Measurements from ENCODE around the gene LDB3.

GRCh38 chr10:86724445-86724844, 56.1 kb downstream of the LDB3 start:
- no peak for TF ChIP-seq EZH2phosphoT487 (IDR thresholded peaks at IDR 0.05; ENCODE audit: insufficient read depth, low read depth)
- TF ChIP-seq EZH2 (IDR thresholded peaks at IDR 0.05; ENCODE audit: insufficient read depth, poor library complexity, severe bottlenecking): no peak
